ENCODE measurements around the gene ERICH6.
"Not testable (repeated sequence)": the region's sequence is repeated elsewhere in the genome, so short reads cannot be mapped to it uniquely, and the experiment has no call there.

Gene ERICH6

DNA sequence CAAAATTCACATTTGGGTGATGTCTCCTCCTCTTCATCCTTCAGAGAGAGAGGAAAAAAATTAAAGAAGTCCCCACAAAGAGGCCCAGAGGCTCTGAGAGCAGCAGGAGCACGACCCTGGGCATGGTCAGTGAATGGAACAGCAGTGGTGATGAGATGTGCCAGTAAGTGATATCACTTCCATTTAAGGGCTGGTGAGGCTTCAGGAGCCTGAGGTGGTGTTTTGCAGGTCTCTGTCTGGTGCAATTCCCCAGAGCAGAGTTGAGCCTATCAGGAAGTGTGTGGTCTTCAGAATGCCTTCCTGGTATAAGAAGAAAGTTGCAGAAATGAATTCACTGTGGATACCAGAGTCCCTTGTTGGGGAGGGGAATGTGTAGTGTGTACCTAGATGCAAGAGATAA is 21.4 kb downstream of the ERICH6 start:
- no peak for DNase-seq (ENCODE audit: low read depth)

DNA sequence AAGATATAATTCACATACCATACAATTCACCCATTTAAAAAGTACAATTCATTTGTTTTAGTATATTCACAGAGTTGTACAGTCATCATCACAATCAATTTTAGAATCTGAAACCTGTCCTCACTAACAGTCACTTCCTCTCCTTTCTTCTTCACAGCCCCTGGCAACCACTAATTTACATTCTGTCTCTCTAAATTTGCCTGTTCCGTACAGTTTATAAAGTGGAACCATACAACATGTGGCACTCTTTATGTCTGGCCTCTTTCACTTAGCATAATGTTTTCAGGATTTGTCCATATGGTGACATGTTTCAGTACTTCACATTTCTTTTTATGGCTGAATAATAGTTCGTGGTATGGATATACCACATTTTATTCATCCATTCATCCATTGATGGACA is 22.7 kb downstream of the ERICH6 start:
- DNase-seq (ENCODE audit: low read depth), result no peak

DNA sequence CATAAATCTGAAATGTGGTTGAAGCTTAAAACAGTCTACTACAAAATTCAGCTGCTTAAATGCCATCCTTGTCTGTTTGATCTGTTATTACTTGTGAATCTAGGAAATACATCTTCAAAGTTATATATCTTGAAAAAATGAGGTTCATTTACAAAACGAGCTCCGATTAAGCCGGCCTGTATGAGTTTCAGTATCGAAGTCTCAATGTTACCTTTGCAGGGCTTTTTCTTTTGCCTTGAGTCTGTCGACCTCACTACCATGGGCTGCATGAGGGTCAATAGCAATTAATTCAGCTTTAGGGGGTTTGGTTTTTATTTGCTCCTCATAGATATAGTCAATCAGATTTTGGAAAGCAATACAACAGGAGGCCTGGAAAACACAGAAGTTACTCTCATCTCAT is 23.2 kb downstream of the ERICH6 start:
- DNase-seq (ENCODE audit: low read depth), result no peak

- no peak for DNase-seq (ENCODE audit: low read depth)
Observed at GRCh38 chr3:150675587-150675986, 28.1 kb downstream of the ERICH6 start.

DNA sequence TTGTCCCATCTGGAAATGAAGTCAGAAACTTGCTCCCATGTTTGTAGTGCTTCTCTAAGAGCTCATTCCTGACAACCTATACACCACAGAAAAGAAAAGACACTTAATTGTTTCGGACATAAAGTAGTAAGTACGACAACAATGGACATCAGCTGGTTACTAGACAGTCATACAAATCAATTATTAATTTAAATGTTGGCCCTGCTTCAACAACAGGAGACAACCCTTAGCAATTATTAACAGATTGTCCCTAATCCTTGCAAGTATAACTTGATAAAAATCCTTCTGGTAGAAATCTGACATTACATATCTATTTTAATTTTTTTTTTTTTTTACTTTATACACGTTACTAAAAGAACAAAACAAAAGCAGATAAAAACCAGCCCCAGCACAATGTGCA is 29.8 kb downstream of the ERICH6 start:
- DNase-seq (ENCODE audit: low read depth), result no peak

GRCh38 chr3:150666167-150666566 is 37.6 kb downstream of the ERICH6 start:
- no peak for DNase-seq (ENCODE audit: low read depth)

DNA sequence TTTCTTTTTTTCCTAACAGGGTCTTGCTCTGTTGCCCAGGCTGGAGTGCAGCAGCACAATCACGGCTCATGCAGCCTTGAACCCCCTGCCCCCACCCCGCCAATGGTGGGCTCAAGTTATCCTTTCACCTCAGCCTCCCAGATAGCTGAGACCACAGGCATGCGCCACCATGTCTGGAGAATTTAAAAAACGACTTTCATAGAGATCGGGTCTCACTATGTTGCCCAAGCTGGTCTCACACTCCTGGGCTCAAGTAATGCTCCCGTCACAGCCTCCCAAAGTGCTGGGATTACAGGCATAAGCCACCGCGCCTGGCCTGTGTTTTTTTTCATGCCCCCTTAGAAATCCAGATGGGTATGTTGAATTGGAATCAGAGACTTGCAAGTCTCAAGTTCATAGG is 40.3 kb downstream of the ERICH6 start:
- no peak for DNase-seq (ENCODE audit: low read depth)

DNA sequence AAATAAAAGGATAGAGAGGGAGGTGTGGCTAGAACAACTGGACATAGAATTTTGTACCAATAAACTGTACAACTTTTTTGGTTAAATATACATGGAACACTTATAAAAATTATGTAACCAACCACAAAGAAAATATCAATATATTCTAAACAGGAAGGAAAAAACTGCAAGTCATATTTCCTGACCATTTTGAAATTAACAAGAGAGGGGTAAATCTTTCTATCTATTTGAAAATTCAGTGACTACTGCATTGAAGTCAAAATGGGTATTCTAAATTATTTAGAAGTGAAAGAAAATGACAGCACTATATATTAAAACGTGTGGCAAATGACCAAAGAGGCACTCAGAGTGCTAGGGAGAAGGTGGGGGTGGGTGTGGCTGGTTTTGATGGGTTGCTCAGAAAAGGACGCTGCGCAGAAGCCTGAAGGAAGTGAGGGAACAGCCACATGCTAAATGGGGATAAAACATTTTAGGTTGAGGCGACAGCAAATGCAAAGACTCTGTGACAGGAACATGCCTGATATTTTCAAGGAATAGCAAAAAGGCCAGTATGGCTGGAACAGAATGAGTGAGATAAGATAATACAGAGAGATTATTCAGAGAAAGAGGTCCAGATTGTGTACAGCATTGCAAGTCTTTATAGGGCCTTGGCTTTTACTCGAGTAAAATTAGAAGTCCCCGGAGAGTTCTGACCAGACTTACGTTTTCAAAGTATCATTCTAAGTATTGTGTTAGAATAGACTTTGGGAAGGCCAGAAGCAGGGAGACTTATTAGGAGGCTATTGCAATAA is 41.1 kb downstream of the ERICH6 start:
- no peak for DNase-seq (ENCODE audit: low read depth)

DNA sequence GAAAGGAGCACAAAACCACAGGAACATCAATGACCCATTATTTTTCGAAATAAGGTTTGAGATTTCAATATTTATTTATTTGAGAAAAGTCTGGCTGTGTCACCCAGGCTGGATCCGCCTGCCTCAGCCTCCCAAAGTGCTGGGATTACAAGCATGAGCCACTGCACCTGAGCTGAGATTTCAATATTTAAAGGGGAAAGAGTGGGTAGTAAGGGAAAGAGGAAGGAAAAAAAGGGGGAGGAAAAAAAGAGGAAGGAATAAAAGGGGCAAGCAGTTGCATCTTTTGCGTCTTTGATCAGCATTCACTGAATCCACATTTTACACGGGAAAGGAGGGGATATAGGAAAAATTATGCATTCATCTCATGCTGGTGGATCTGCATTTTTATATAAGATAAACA is 47.4 kb downstream of the ERICH6 start:
- no peak for DNase-seq (ENCODE audit: low read depth)

DNA sequence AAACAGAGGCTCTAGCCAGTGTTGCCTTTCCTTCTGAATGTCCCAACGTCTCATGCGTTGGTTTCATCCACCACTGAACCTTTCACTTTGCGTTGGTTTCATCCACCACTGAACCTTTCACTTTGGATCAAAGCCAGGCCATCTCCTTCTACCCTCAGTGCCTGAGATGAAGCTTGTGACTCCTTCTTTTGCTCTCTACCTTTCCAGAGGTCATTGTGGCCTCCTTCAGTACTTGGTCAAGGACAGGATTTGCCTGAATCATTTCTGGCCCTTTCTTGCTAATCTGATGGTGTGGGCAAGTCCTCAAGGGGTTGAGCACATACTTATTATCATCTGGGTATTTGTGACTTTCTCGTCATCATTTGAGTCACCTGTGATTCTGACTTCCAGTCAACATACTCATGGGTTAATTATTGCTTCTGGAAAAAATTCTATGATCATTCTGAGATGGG is 50.6 kb downstream of the ERICH6 start:
- no peak for DNase-seq (ENCODE audit: low read depth)

GRCh38 chr3:150640256-150640655 is 63.5 kb downstream of the ERICH6 start:
- DNase-seq (ENCODE audit: low read depth), result no peak

DNA sequence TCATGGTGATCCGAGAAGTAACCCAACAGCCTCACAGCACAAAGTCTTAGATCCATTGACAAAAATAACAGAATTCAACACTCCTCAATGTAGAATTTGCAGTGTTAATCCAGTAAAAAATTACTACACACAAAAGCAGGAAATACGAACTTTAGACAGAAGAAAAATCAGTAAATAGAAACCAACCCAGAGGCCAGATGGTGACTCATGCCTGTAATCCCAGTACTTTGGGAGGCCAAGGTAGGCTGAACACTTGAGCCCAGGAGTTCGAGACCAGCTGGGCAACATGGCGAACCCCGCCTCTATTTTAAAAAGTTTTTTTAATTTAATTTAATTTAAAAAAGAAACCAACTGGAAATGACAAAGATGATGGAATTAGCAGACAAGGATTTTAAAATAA is 64.5 kb downstream of the ERICH6 start:
- DNase-seq (ENCODE audit: low read depth), result no peak

DNA sequence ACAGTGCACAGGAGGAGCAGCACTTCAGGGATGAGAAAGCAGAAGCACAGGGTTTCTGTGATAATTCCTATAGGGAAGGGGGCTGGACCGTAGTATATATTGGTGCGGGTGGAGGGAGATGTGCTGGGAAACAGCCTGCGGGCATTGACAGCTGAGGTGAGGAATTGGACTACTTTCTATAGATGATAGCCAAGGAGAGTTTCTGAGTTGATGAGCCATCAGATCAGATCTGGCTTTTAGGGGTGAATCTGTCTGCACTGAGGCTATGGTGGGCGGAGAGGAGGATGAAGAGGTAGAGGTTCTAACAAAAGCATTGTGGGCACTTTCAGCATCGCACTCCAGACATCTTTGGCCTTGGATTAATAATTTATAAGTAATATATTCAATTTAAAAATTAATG is 67.5 kb downstream of the ERICH6 start:
- no peak for DNase-seq (ENCODE audit: low read depth)

- no peak for DNase-seq (ENCODE audit: low read depth)
Observed at GRCh38 chr3:150635526-150635925, 68.2 kb downstream of the ERICH6 start.

GRCh38 chr3:150635076-150635475 is 68.6 kb downstream of the ERICH6 start:
- DNase-seq (ENCODE audit: low read depth), result no peak

- DNase-seq (ENCODE audit: low read depth), result no peak
Observed at GRCh38 chr3:150631515-150632221, 72.1 kb downstream of the ERICH6 start.

GRCh38 chr3:150627557-150627956 is 76.2 kb downstream of the ERICH6 start:
- no peak for DNase-seq (ENCODE audit: low read depth)

- no peak for DNase-seq (ENCODE audit: low read depth)
Observed at GRCh38 chr3:150626148-150626930, 77.4 kb downstream of the ERICH6 start.

DNA sequence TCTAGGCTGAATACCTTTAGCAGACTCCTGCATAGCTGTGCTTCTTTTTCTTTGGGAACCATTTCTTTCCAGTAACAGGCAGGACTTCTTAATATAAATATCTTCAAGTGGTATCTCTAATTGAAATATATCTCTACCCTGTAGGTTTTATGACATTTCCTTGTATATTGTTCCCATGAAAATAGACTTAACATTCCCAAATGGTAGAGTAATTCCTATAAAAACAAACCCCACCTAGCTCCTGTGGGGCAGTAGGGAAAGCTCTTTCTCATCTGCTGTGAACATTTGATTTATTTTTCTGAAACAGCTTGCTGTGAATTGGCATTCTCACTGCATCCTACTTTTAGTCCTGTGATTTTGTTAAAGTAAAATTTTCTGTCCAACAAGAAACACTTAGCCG is 79.8 kb downstream of the ERICH6 start:
- DNase-seq (ENCODE audit: low read depth), result no peak

DNA sequence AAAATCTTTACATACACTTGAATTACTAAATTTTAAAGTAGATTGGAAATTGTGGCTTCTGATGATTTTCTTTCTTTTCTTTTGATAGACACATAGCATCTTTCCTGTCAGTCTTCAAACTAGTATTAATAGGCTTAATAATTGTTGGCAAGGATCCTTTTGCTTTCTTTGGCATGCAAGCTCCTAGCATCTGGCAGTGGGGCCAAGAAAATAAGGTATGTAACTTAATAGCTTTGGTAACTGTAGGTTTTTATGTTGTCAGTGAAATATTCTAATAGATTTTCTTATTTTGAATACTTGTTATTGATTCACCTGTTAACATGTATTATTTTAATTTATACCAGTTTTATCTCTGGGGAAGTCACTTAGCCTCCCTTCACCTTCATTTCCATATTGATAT is 80.8 kb downstream of the ERICH6 start:
- DNase-seq (ENCODE audit: low read depth), result not testable (repeated sequence)

DNA sequence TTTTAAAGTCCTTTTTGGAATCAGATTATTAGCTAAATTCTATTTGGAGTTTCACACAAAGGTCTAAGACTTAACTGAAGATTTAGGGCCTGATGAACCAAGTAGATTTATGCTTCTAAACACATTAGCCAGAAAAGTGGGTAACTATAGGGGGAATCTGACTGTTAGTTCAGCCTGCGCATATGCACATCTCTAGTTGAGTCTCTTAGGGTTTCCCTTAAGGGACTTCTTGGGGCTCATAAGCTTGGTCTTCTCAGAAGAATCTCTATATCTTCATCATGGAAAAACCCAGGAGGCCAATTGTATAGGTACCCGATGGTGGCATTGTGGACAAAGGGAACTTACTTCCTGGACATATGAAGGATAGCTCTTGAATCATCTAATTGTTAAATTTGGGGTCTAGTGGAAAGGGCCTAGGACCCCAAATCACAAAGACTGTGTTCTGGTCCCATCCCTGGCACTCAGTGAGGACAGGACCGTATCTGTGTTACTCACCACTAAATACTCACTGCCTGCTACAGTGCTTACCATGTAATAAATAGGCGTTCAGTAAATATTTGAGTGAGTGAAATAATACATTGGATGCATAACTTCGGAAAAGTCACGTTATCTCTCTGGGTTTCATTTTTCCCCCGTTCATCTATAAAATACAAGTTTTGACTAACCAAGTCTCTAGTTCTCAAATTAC is 83.6 kb downstream of the ERICH6 start:
- DNase-seq (ENCODE audit: low read depth), result no peak

Data from activated T-cell treated with anti-CD3 and anti-CD28 coated beads for 1 hour (primary cell).